Measurements from ENCODE around the gene TOMM7. TPM values are rescaled to one million over a fixed set of nuclear protein-coding genes. Genes with fewer than 3 reads are reported as not detected.
"Not testable (repeated sequence)": the region's sequence is repeated elsewhere in the genome, so short reads cannot be mapped to it uniquely, and the experiment has no call there.

TOMM7 gene
- total RNA-seq, 1 donor from 2014 or later: 272 TPM

DNA sequence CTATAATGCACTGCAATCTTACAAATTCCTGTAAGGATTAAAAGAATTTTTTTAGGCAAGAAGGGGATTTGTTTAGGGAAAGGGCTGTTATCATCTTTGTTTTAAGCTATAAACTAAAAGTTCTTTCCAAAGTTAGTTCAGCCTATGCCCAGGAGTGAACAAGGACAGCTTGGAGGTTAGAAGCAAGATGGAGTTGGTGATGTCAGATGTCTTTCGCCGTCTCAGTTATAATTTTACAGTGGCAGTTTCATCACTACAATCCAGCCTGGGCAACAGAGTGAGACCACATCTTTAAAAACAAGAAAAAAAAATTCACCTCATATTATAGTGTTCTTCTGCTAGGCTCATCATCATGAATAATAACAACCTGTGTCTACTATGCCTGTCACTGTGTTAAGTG, 2.1 kb upstream of the TOMM7 start:
- DNase-seq (ENCODE audit: low read depth): no peak

DNA sequence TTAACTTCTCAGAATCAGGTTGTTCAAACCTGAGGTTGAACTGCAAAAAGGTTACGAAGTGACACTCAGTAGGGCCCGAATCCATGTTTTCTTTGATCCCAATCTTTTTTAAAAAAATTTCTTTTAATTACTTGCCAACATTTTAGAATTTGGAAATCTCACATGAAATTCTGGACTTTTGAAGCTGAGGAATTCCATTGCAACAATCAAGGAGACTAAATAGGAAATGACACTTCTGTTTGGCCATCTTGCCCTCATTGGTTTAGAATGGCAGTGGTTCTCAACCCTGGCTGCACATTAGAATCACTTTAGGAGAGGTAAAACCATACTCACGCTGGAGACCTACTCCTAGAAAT, 471 bp upstream of the TOMM7 start:
- no peak for DNase-seq (ENCODE audit: low read depth)

DNA sequence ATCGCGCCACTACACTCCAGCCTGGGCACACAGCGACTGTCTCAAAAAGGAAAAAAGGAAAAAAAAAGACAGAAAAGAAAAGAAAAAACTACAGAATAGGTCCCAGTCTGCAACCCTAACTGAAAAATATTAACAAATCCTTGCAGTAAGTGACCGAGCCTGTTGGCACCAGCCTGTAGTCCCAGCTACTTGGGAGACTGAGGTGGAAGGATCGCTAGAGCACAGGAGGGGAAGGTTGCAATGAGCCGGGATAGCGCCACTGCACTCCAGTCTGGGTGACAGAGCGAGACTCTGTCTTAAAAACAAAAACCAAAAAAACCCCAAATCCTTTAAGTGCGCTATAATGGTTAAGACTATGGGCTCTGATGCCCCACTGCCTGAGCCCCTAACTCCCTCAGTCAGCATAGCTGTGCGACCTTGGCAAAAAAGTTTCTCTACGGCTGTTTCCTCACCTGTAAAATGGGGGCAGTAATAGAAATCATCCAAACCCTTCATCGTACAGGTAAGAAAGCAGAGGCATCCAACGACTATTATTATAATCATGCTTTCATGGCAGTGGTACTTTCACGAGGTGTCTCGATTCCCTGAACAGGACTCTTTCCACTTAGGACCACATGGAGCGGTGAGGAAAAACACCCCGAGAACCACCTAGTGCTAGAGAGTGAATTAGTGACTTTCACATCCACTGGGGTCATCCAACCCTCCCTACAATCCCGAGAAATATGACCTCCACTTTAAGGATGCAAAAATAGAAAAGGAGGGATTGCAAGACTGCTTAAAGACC, 755 bp downstream of the TOMM7 start:
- peak; percentile 28 for DNase-seq (ENCODE audit: low read depth)

DNA sequence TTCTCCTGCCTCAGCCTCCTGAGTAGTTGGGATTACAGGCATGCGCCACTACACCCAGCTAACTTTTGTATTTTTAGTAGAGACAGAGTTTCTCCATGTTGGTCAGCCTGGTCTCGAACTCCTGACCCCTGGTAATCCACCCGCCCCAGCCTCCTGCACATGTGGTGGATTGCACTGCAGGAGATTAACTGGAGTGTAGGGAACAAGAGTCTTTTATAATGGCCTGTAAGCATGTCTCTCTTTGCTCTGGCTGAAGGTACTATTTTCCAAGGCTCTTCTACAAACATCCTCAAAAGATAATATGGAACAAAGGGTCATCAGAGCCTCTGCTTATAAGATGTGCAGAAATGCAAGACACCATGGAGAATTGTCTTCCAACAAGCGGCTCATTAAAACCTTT, 3.2 kb downstream of the TOMM7 start:
- DNase-seq (ENCODE audit: low read depth): no peak

DNA sequence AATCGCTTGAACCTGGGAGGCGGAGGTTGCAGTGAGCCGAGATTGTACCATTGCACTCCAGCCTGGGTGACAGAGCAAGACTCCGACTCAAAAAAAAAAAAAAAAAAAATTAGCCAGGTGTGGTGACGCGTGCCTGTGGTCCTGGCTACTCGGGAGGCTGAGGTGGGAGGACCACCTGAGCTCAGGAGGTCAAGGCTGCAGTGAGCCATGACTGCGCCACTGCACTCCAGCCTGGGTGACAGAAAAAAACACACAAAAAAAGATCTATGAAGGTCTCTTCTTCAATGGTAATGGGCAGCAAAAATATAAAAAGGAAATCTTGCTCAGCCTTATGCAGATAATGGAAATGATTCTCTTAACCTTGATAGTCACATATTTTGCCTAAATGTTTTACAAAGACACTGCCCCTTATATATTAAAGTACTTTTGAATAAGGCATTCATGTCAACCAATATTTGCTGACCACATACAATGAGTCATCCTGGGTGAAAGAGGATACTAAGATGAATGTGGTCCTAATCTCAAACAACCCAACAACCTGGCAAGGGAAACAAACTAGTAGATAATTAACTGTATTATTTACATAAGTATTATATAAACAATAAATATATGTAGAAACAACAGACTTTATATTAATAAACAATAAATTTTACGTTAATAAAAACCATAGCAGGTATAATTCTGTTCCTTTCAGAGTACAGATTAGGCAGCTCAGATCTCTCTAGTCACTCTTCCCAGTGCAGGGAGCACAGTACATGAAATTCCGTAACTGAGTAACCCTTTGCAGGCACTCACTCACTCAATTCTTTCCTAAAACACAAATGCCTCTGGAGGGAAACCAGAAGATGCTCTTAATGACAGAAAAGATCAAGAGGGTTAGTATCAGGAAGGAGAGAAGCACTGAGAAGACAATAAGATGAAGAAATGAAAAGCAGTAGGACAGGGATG, 8.1 kb downstream of the TOMM7 start:
- peak; percentile 73 for DNase-seq (ENCODE audit: low read depth)

DNA sequence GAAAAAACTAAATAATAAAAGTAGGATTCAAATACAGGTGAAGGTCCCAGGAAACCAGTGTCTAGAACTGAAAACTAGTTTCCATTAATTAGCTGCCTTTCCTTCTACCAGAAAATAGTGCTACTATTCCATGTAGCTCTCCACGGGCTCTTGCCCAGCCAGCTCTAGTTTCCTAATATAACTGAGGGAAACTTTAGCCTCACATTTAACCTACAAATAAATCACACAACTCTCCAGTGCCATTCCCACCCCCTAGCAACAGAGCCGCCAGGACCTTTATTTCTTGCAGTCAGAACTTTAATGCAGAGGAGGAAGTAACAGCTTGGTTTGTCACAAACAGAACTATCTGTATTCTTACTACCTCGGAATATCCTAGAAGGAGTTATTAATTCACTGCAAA, 10.3 kb downstream of the TOMM7 start:
- no peak for DNase-seq (ENCODE audit: low read depth)

DNA sequence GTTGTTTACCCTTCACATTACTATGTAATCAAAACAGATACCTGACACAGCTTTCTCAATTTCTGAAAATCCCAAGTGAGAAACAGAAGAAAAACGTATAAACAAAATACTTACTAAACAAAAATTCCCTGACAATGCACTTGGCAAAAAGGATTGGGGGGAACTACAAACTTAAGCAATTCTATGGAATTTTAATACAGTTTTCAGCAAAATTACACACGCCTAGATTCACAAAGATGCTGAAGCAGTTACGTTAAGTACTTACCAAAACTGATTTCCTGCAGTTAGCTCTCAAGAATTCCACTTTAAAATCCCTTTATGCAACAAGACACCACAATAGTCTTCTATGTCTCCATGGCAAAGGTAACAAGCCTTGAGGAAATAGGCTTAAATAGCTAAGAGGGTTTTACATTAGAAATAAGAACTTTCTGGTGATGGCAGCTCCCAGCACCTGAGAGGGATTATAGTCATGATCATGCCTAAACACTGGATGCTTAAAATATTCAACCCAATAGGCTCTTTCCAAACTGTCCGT, 10.8 kb downstream of the TOMM7 start:
- DNase-seq (ENCODE audit: low read depth): no peak

DNA sequence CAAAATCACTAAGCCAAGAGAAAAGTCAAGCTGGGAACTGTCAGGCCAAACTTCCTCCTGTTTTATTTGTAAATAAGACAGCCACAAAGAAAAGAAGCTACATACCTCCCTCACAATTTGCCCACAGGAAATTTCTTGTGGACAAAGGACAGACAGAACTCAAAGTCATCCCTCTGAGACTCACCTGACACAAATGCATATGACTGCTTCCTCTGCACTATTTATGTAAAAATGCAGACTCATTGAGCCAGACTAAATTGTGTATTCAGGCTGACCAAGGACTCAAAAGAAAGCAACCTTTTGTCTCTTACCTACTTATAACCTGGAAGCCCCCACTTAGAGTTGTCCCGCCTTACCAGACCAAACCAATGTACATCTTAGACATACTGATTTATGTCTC, 11.8 kb downstream of the TOMM7 start:
- no peak for DNase-seq (ENCODE audit: low read depth)

DNA sequence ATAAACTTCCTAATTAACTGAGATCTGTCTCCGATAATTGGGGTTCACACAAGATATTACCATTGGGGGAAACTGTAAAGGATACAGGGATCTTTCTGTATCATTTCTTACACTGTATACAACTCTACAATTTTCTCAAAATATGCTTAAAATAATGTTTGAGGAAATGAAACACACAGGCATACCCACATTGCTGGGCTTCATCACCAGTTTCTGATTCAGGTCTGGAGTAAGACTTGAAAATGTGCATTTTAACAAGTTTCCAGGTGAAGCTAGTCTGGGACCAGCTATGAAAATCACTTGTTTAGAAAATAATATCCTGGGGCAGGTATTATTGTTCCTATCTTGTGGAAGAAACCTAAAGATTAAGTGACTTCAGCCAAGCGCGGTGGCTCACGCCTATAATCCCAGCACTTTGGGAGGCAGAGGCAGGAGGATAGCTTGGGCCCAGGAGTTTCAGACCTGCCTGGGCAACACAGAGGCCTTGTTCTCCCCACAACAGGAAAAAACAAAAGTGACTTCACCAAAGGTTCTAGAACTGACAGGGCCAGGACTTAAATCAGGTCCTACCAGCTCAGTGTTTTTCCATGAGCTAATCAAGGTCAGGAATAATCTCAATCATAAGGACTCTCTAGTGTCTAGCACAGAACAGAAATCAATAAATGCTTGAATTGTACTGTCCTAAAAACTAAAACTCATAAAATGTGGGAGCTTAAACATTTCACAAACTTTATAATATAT, 12.6 kb downstream of the TOMM7 start:
- no peak for DNase-seq (ENCODE audit: low read depth)

DNA sequence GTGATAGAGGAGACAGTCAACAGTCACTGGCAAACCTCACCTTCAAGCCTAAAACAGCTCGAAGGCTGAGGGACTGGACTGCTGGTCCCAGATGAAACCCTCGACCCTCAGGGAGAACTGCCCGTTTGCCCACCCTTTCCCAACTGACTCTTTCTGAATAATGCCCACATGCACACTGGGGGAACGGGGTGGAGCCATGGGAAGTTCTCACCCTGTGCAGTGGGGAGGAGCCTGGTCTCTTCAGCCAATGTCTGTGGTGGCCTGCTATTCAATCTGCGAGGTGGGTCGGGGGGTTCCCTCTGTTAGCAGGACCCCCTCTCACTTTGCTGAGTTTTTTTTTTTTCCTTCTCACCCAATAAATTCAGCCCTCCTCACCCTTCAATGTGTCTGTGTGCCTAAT, 14.5 kb downstream of the TOMM7 start:
- no peak for DNase-seq (ENCODE audit: low read depth)

DNA sequence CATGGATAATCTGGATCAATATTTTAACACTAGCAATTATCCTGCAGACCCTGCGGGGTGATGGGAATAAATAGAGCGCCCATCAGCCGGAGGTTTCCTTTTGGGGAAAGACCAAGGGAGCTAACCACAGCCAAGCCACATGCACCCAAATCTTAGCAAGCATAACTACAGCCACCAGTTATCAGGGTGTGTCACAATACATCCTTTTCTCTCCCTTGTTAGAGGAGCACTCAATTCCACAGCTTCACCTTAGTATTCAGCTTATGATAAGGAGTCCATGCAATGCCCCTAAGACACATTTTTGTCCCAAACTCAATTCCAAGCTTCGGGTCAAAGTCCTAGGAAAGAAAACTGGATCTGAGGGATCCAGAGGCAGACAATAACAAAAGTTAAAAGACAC, 15.9 kb downstream of the TOMM7 start:
- no peak for DNase-seq (ENCODE audit: low read depth)

DNA sequence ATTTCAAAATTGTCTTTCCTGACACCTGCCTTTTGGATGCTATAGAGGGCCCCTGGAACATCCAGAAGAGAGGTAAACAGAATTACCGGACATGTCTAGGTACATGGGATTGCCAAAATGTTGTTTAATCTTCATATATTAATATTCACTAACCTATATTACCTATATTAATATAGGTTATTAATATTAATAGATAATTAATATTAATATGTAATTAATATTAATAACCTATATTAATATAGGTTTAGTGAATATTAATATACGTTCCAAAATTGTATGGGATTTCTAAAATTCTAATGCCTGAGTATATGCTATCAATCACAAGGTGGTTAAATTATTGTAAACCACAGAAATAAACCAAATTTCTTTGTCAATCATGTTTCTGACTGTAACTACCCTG, 17.4 kb downstream of the TOMM7 start:
- DNase-seq (ENCODE audit: low read depth): no peak

DNA sequence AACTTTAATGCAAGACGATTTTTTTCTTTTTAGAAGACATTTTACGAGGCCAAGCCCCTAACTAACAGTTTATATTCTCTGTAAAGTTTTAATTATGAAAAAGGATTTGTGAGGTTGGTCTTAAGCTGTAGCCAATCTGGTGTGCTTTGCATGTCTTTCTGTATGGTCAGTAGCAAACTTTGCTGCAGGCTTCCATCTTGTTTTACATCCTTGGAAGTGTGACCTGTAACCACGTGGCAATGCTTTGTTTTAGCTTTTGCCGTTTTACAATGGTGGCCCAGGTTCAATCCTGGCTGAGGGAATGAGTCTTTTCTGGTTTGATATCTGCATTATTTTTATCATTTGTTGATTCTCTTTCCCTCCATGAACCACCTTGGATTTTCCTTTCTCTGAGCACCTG, 19.8 kb downstream of the TOMM7 start:
- not testable (repeated sequence) for DNase-seq (ENCODE audit: low read depth)

DNA sequence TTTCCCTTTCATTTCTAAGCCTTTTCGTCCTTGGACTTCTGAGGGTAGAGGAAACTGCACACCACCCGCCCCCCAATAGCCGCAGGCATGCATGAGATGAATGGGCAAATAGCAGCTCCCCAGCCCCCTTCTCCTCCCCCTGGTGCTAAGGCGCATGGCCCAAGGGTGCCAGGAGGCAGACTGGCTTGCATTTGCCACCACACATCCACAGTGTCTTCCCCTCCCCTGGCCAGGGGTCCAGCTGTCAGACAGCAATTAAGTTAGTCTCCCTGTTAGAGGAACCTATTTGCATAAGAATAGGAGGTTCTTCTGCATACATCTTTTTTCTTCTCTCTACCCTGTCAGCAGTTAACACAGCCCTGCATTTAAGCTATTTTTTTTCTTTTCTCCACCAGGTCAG, 20.2 kb downstream of the TOMM7 start:
- no peak for DNase-seq (ENCODE audit: low read depth)

DNA sequence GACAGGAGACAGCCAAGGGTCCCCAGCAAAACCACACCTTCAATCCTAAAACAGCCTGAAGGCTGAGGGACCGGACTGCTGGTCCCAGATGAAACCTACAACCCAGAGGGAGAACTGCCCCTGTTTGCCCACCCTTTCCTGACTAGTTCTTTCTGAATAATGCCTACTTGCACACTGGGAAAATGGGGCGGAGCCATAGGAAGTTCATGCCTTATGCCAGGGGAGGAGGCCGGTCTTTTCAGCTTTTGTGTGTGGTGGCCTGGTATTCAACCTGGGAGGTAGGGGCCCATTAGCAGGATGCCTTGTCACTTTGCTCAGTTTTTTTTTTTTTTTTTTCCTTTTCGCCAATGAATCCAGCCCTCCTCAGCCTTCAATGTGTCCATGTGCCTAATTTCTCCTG, 20.7 kb downstream of the TOMM7 start:
- no peak for DNase-seq (ENCODE audit: low read depth)

DNA sequence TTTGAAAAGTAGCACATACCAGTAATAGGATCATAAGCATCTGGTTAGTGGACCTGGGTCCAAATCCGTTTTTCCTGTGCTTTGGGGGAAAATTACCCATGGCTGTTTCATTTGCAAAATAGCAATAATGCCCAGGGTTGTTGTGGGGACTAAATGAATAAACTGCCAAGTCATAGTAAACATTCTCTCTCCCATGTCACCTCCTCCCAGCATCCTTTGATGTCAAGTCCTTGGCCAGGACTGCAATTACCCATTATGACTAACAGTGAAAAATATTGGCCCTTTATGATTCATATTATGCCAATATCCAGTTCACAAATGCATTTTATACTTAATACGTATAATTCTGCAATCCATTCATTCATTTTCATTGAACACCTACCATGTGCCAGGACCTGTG, 23.0 kb downstream of the TOMM7 start:
- no peak for DNase-seq (ENCODE audit: low read depth)

DNA sequence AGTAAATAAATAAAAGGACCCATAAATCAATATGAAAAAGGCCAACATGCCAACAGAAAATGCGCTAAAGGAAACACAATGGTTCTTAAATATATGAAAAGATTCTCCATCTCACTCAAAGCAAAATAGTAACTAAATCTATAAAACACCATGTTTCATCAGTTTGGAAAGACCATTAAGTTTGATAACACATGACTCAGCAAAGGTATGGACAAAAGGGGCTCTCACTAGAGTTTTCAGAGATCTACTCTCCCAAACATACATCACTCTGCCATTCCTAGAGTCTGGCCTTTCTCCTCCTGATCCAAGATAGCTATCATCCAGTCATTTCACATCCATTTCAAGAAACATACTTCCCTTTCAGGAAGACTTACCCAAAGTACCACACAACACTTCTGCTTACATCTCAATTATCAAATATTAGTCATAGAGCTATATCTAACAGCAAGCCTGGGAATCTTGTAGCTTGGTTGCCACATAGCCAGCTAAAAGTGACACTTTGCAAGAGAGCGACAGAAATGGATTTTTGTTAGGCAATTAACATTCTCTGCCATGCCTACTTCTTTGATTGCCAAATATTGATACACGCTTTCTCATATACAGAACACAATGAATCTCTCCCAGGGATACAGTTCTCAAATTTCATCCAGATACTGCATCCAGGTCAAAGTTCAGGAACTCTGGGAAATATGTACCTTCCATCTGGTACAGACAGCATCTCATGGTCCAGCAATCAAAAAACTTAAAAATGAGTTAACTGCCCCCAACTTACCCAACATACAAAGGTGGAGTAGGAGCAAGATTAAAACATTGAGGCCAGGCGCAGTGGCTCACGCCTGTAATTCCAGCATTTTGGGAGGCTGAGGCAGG, 28.8 kb downstream of the TOMM7 start:
- DNase-seq (ENCODE audit: low read depth): no peak

DNA sequence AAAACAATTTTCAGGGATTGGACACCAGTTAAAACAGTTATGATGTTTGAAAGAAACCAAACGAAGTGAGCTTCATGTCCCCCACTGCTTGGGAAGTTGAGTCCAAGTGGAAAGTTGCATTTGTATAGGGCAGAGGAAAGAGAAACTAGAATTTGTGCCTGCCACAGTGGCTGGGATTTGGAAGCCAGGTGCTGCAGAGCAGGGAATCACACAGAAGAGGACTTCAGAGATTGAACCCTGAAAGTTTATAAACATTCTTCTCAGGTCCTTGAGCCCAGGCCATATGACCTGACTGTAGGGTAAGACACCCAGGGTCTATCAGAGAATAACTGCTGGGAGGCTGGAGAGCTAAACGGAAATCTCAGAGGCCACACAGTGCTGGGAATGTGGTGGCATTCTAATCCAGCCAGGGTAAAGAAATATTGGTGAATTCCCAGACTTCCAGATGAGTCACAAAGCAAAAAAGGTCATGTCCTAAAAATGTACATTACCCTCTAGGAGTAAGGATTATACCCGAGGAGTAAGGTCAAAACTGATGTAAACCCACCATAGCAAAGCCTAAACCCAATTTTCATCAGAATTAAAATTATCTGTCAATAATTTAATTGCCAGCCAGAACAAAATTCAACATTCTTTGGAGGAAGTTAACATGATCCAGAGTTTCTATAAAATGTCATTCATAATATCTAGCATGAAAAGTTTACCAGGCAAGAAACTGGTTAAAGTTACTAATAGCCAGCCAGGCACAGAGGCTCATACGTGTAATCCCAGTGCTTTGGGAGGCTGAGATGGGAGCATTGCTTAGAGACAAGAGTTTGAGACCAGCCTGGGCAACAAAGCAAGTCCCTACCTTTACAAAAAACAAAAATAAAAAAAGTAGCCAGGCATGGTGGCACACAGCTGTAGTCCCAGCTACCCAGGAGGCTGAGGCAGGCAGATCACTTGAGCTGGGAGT, 31.2 kb downstream of the TOMM7 start:
- DNase-seq (ENCODE audit: low read depth): no peak

DNA sequence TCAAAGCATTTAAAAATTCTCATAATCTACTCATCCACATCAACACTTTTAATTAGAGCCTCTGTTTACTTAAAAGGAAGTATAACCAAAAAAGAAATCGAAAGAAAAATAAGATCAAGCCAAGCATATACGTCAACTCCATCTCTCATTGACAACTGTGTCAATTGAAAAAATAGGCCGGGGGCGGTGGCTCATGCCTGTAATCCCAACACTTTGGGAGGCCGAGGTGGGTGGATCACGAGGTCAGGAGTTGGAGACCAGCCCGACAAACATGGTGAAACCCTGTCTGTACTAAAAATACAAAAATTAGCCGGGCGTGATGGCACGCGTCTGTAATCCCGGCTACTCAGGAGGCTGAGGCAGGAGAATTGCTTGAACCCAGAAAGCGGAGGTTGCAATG, 32.0 kb downstream of the TOMM7 start:
- DNase-seq (ENCODE audit: low read depth): not testable (repeated sequence)
